Measurements from ENCODE around the gene SCFD2. TPM values are rescaled to one million over a fixed set of nuclear protein-coding genes. Genes with fewer than 3 reads are reported as not detected.
"Not testable (repeated sequence)": the region's sequence is repeated elsewhere in the genome, so short reads cannot be mapped to it uniquely, and the experiment has no call there.

The SCFD2 gene
- polyA plus RNA-seq, 3 donors from 2014 or later: 13.0 to 22.8 (median 21.4) TPM

- H3K9me3 Mint-ChIP-seq: peaks cover 0 to 6% (median 1%) of the 10 kb centered on the region in 6 donors
- no peak for DNase-seq
- H3K27ac Mint-ChIP-seq: no peak overlapping the region
- H3K4me1 Mint-ChIP-seq: no peaks in the 10 kb centered on the region
- H3K27me3 Mint-ChIP-seq (ENCODE audit: low read depth in 3 of 3): peaks cover 0 to 2% (median 0%) of the 10 kb centered on the region in 3 donors
- H3K4me3 Mint-ChIP-seq: no peak overlapping the region
- H3K36me3 Mint-ChIP-seq: peaks cover 0 to 10% (median 7%) of the 10 kb centered on the region in 3 donors
Observed at GRCh38 chr4:53186714-53187358, 179.0 kb downstream of the SCFD2 start.

GRCh38 chr4:53185869-53186585, 179.8 kb downstream of the SCFD2 start:
- DNase-seq: no peak
- Mint-ChIP-seq H3K4me3 (no peak overlapping the region), H3K27ac (no peak overlapping the region), H3K27me3 (ENCODE audit: low read depth in 3 of 3) (peaks cover 0 to 2% (median 0%) of the 10 kb centered on the region in 3 donors), H3K9me3 (peaks cover 0 to 6% (median 2%) of the 10 kb centered on the region in 6 donors), H3K36me3 (peaks cover 0 to 10% (median 7%) of the 10 kb centered on the region in 3 donors), H3K4me1 (no peaks in the 10 kb centered on the region)

DNA sequence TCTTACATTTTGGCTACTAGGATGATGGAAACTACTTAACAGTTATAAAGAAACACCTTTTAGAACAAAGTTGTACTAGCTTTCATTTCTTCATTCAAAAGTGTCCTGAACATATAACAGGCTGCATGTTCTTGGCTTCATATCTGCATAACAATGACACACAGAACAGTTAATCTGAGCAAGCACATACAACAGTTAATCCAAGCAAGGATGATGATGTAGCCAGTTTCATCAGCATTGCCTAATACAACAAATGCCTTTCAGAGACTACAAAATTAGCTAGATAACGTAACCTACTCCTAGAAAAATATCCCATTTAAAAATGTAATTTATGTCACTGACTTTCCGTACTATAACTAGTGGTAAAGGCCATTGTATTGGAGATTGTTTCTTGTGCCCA, 182.1 kb downstream of the SCFD2 start:
- H3K27me3 Mint-ChIP-seq (ENCODE audit: low read depth in 3 of 3): peaks cover 0 to 2% (median 0%) of the 10 kb centered on the region in 3 donors
- no peak for DNase-seq
- peaks cover 3 to 24% (median 13%) of the 10 kb centered on the region in 6 donors for H3K9me3 Mint-ChIP-seq
- H3K4me3 Mint-ChIP-seq: no peak overlapping the region
- H3K36me3 Mint-ChIP-seq: peaks cover 9 to 28% (median 20%) of the 10 kb centered on the region in 3 donors
- H3K27ac Mint-ChIP-seq: no peak overlapping the region
- H3K4me1 Mint-ChIP-seq: no peaks in the 10 kb centered on the region

- DNase-seq; H3K27me3 Mint-ChIP-seq (ENCODE audit: low read depth in 3 of 3); H3K4me3 Mint-ChIP-seq; H3K27ac Mint-ChIP-seq: not testable (repeated sequence)
- Mint-ChIP-seq H3K36me3 (peaks cover 33 to 43% (median 33%) of the 10 kb centered on the region in 3 donors), H3K4me1 (peaks cover 12 to 23% of the 10 kb centered on the region in 2 donors), H3K9me3 (peaks cover 16 to 47% (median 31%) of the 10 kb centered on the region in 6 donors)
Observed at GRCh38 chr4:53177751-53178150, 188.1 kb downstream of the SCFD2 start.

GRCh38 chr4:53175640-53176039, 190.2 kb downstream of the SCFD2 start:
- peaks cover 34 to 47% (median 39%) of the 10 kb centered on the region in 3 donors for H3K36me3 Mint-ChIP-seq
- H3K9me3 Mint-ChIP-seq: peaks cover 19 to 44% (median 29%) of the 10 kb centered on the region in 6 donors

DNA sequence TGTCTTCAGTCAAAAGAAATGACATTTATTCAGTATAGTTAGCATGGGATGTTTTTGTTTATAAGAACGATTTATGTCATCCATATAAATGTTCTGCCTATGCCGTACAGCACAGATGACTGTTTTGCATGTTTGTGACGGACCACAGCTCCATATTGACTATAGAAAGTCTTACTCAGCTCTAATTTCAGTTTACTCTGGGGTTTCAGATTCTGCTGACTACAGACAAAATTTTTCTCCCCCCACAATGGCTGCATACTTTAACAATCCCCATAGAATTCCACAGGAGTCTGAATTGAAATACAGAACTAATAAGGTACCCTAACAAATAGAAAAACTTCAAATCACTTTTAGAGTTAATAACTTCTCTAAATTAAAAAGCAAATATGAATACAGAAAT, 191.0 kb downstream of the SCFD2 start:
- peaks cover 12 to 23% of the 10 kb centered on the region in 2 donors for H3K4me1 Mint-ChIP-seq
- H3K4me3 Mint-ChIP-seq: no peak overlapping the region
- no peaks in the 10 kb centered on the region for H3K27me3 Mint-ChIP-seq (ENCODE audit: low read depth in 3 of 3)
- peaks cover 19 to 44% (median 25%) of the 10 kb centered on the region in 6 donors for H3K9me3 Mint-ChIP-seq
- peaks cover 28 to 43% (median 36%) of the 10 kb centered on the region in 3 donors for H3K36me3 Mint-ChIP-seq
- no peak overlapping the region for H3K27ac Mint-ChIP-seq
- DNase-seq: no peak

More at GRCh38 chr4:53175640-53176039, 190.2 kb downstream of the SCFD2 start:
- Mint-ChIP-seq H3K4me1 (peaks cover 12 to 23% of the 10 kb centered on the region in 2 donors), H3K27me3 (ENCODE audit: low read depth in 3 of 3) (no peaks in the 10 kb centered on the region), H3K4me3 (no peak overlapping the region), H3K27ac (no peak overlapping the region)
- DNase-seq: no peak

DNA sequence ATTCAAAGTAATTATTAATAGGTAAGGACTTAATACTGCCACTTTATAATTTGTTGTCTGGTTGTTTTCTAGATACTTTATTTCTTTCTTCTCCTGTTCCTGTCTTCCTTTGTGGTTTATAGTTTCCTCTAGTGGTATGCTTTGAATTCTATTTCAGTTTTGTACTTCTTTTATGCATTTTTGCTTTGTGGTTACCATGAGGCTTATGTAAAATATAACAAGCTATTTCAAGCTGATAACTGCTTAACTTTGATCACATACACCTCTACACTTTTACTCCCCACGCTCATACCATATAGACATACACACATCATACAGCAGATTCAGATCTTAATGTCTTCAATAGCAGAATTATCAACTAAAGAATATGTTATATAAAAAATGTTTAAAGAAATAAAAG, 192.3 kb downstream of the SCFD2 start:
- H3K9me3 Mint-ChIP-seq: peaks cover 14 to 33% (median 17%) of the 10 kb centered on the region in 6 donors
- no peak overlapping the region for H3K4me3 Mint-ChIP-seq
- H3K4me1 Mint-ChIP-seq: peaks cover 12 to 23% of the 10 kb centered on the region in 2 donors
- H3K27ac Mint-ChIP-seq: no peak overlapping the region
- no peaks in the 10 kb centered on the region for H3K27me3 Mint-ChIP-seq (ENCODE audit: low read depth in 3 of 3)
- DNase-seq: no peak
- peaks cover 18 to 37% (median 30%) of the 10 kb centered on the region in 3 donors for H3K36me3 Mint-ChIP-seq

- peaks cover 12 to 30% (median 23%) of the 10 kb centered on the region in 3 donors for H3K36me3 Mint-ChIP-seq
- DNase-seq: no peak
- H3K4me1 Mint-ChIP-seq: peaks cover 8 to 17% of the 10 kb centered on the region in 2 donors
- H3K27ac Mint-ChIP-seq: no peak overlapping the region
- H3K4me3 Mint-ChIP-seq: no peak overlapping the region
- H3K9me3 Mint-ChIP-seq: peaks cover 2 to 15% (median 7%) of the 10 kb centered on the region in 6 donors
- peaks cover 0 to 1% (median 0%) of the 10 kb centered on the region in 3 donors for H3K27me3 Mint-ChIP-seq (ENCODE audit: low read depth in 3 of 3)
Observed at GRCh38 chr4:53171797-53172196, 194.1 kb downstream of the SCFD2 start.

- Mint-ChIP-seq H3K4me3 (no peak overlapping the region), H3K9me3 (peaks cover 2 to 9% (median 7%) of the 10 kb centered on the region in 6 donors), H3K27ac (no peak overlapping the region), H3K4me1 (peaks cover 2 to 7% of the 10 kb centered on the region in 2 donors), H3K36me3 (peaks cover 12 to 34% (median 27%) of the 10 kb centered on the region in 3 donors), H3K27me3 (ENCODE audit: low read depth in 3 of 3) (peaks cover 0 to 1% (median 0%) of the 10 kb centered on the region in 3 donors)
- DNase-seq: no peak
Observed at GRCh38 chr4:53169695-53170617, 195.9 kb downstream of the SCFD2 start.

DNA sequence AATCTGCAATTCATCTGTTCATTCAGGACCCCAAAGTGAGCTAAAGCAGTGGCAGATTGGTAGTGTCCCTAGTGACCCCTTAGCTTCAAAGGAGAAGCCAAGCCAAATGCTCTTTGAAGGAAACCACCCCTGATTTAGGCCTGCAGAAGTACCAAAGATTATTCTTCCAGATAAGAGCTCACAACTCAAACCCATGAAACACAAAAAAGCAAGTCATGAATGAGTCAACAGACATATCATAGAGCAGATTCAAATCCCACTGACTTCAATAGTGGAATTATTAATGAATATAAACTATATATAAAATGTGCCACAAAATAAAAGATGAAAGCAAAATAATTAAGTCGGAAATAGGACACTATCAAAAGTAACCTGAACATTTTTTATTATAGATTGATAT, 197.6 kb downstream of the SCFD2 start:
- H3K4me3 Mint-ChIP-seq: no peak overlapping the region
- H3K27ac Mint-ChIP-seq: no peak overlapping the region
- peaks cover 0 to 1% (median 0%) of the 10 kb centered on the region in 3 donors for H3K27me3 Mint-ChIP-seq (ENCODE audit: low read depth in 3 of 3)
- H3K9me3 Mint-ChIP-seq: peaks cover 0 to 4% (median 2%) of the 10 kb centered on the region in 6 donors
- no peak for DNase-seq
- H3K4me1 Mint-ChIP-seq: no peaks in the 10 kb centered on the region
- peaks cover 13 to 22% (median 14%) of the 10 kb centered on the region in 3 donors for H3K36me3 Mint-ChIP-seq

DNA sequence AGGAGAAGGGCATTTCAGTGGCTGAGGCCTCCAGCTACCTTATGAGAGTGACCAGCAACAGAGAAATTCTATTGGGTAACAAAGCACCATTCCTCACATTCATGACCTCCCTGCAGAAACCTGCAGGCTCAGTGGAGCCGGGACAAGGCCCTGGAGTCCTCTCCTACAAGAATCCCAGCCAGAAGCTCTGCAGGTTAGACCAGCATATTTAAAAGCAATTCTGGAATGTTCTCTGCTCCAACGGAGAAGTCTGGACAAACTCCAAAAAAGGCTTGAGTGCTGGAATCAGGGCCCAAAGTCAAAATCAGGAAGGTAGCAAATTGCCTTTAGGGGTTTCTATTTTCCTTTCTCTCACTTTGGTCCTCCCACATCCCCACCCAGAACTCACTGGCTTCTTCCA, 202.9 kb downstream of the SCFD2 start:
- H3K36me3 Mint-ChIP-seq: peaks cover 5 to 8% (median 7%) of the 10 kb centered on the region in 3 donors
- H3K27ac Mint-ChIP-seq: no peak overlapping the region
- H3K4me1 Mint-ChIP-seq: no peaks in the 10 kb centered on the region
- H3K9me3 Mint-ChIP-seq: no peaks in the 10 kb centered on the region
- peaks cover 0 to 1% (median 0%) of the 10 kb centered on the region in 3 donors for H3K27me3 Mint-ChIP-seq (ENCODE audit: low read depth in 3 of 3)
- DNase-seq: no peak
- H3K4me3 Mint-ChIP-seq: no peak overlapping the region

DNA sequence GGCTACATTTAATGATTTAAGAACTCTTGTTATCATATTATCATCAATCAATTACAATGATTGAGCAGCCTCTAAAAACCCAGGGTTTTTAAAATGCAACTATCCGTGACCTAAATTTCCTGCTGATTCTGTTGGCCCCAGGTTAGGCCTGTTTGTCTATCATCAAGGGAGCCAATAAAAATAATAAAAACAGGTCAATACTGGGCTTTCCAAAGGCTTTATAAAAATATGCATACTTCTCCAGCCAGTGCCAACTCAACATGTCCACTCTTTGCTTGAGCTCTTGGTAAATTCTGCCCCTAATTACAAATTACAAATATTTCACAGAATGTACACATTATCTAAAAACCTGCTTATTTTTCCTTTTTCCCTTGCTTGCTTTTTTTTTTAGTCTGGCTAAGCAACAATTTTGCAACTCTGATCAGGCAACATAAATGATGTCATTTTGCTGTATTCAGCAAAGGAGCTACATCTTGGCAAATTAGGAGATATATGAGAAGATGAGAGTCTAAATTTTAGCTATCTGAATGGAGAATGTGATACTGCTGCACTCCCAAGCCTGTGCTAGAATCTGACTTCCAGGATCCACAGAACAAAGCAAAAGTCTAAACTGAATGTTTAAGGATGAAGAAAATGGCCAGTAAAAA, 204.0 kb downstream of the SCFD2 start:
- no peaks in the 10 kb centered on the region for H3K4me1 Mint-ChIP-seq
- H3K9me3 Mint-ChIP-seq: no peaks in the 10 kb centered on the region
- peaks cover 5 to 8% (median 7%) of the 10 kb centered on the region in 3 donors for H3K36me3 Mint-ChIP-seq
- no peaks in the 10 kb centered on the region for H3K27me3 Mint-ChIP-seq (ENCODE audit: low read depth in 3 of 3)
- H3K4me3 Mint-ChIP-seq: no peak overlapping the region
- H3K27ac Mint-ChIP-seq: no peak overlapping the region
- DNase-seq: no peak

Data from immature natural killer cell (primary cell).